Parathyroid adenoma (tissue), 2 donors: Measurements from ENCODE around the gene ZG16.

Experiments used
- H2AFZ ChIP-seq: fragments of 300-600 bp; sonication (generic); one replicate; pipeline ENCODE4 v1.7.0; 2017; ENCODE audit warnings: antibody characterized with exemption, mild to moderate bottlenecking
- H3K27ac ChIP-seq: fragments of 300-600 bp; sonication (generic); one replicate; pipeline ENCODE4 v1.7.0; 2017
- H3K27me3 ChIP-seq: fragments of 300-600 bp; sonication (generic); one replicate; pipeline ENCODE4 v1.7.0; 2017; ENCODE audit warnings: low read length; ENCODE audit not compliant: control insufficient read depth, insufficient read depth
- H3K36me3 ChIP-seq: fragments of 300-600 bp; sonication (generic); one replicate; pipeline ENCODE4 v1.7.0; 2017; ENCODE audit warnings: low read length; ENCODE audit not compliant: control insufficient read depth, insufficient read depth
- H3K4me1 ChIP-seq: fragments of 300-600 bp; sonication (generic); one replicate; pipeline ENCODE4 v1.7.0; 2017; ENCODE audit warnings: control low read depth
- H3K4me2 ChIP-seq: fragments of 300-600 bp; sonication (generic); one replicate; pipeline ENCODE4 v1.7.0; 2017; ENCODE audit warnings: low read length
- H3K4me3 ChIP-seq: fragments of 300-600 bp; sonication (generic); one replicate; pipeline ENCODE4 v1.7.0; 2017; ENCODE audit warnings: low read depth, low read length
- H3K79me2 ChIP-seq: fragments of 300-600 bp; sonication (generic); one replicate; pipeline ENCODE4 v1.7.0; 2017; ENCODE audit warnings: control low read depth
- H3K9ac ChIP-seq: fragments of 300-600 bp; sonication (generic); one replicate; pipeline ENCODE4 v1.7.0; 2017; ENCODE audit warnings: mild to moderate bottlenecking
- H3K9me3 ChIP-seq: fragments of 300-600 bp; sonication (generic); one replicate; pipeline ENCODE4 v1.7.0; 2017; ENCODE audit warnings: low read length; ENCODE audit not compliant: control insufficient read depth
- TF ChIP-seq, protein P1 (sequence below): fragments of 300-600 bp; sonication (generic); IDR thresholded peaks from one replicate; pipeline ENCODE4 v1.7.0; 2017; ENCODE audit warnings: antibody characterized with exemption, mild to moderate bottlenecking
- donor health status: primary hyperparathyroidism.

ZG16 gene

DNA sequence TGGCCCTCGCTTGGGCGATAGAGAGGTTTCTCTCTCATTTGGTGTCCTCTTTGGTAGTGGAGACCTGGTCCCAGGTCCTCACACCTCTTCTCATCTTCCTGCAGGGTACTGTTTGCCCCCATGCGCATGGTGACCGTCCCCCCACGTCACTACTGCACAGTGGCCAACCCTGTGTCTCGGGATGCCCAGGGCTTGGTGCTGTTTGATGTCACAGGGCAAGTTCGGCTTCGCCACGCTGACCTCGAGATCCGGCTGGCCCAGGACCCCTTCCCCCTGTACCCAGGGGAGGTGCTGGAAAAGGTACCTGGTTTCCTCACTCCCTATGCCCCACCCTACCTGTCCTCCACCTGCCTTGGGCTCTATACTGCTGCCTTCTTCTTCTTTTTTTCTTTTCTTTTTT lies 52.7 kb downstream of the ZG16 start:
- Histone ChIP-seq H2AFZ (no peak overlapping the region), H3K9me3 (no peaks in the 10 kb centered on the region), H3K36me3 (no peaks in the 10 kb centered on the region), H3K27me3 (no peaks in the 10 kb centered on the region), H3K79me2 (peaks cover 42% of the 10 kb centered on the region), H3K9ac (no peak overlapping the region), H3K27ac (no peak overlapping the region), H3K4me3 (no peak overlapping the region), H3K4me2 (no peak overlapping the region), H3K4me1 (no peaks in the 10 kb centered on the region)
- TF ChIP-seq, protein P1, sequence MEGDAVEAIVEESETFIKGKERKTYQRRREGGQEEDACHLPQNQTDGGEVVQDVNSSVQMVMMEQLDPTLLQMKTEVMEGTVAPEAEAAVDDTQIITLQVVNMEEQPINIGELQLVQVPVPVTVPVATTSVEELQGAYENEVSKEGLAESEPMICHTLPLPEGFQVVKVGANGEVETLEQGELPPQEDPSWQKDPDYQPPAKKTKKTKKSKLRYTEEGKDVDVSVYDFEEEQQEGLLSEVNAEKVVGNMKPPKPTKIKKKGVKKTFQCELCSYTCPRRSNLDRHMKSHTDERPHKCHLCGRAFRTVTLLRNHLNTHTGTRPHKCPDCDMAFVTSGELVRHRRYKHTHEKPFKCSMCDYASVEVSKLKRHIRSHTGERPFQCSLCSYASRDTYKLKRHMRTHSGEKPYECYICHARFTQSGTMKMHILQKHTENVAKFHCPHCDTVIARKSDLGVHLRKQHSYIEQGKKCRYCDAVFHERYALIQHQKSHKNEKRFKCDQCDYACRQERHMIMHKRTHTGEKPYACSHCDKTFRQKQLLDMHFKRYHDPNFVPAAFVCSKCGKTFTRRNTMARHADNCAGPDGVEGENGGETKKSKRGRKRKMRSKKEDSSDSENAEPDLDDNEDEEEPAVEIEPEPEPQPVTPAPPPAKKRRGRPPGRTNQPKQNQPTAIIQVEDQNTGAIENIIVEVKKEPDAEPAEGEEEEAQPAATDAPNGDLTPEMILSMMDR, result no peak

DNA sequence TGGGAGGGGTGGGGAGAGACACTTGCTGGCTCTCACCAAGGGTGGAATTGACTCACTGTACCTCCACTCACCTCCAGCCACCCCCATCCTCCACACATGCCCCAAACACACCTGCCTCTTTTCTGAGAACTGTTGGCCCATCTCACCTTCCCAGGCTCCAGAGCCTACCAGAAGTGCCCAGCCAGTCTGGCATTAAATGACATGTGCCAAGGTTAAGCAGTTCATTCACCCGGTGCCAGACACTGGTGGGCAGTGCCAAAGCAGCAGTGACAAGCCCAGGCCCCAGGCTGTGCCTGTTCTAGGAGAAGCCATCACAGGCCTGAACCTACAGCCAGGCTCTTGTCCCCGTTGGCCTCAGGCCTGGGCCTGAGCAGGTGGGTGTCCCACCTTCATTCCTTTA lies 53.4 kb downstream of the ZG16 start:
- no peak overlapping the region for H2AFZ ChIP-seq
- no peak overlapping the region for H3K4me3 ChIP-seq
- no peaks in the 10 kb centered on the region for H3K27me3 ChIP-seq
- no peaks in the 10 kb centered on the region for H3K9me3 ChIP-seq
- TF ChIP-seq, protein P1, result no peak
- H3K27ac ChIP-seq, result no peak overlapping the region
- H3K36me3 ChIP-seq, result no peaks in the 10 kb centered on the region
- H3K79me2 ChIP-seq, result peaks cover 35% of the 10 kb centered on the region
- no peak overlapping the region for H3K4me2 ChIP-seq
- no peaks in the 10 kb centered on the region for H3K4me1 ChIP-seq
- H3K9ac ChIP-seq, result no peak overlapping the region
